ENCODE data around the gene NMD3. TPM values are rescaled to one million over a fixed set of nuclear protein-coding genes. Genes with fewer than 3 reads are reported as not detected.

The NMD3 gene
- total and polyA plus RNA-seq, 4 experiments from 2014 or later = 38.7 to 52.6 (median 42.1) TPM

GRCh38 chr3:161266731-161267150, 45.6 kb downstream of the NMD3 start:
- Histone ChIP-seq H3K36me3 (ENCODE audit: insufficient read depth, low read length) (no peaks in the 10 kb centered on the region), H3K27me3 (ENCODE audit: insufficient read depth, low read length) (no peaks in the 10 kb centered on the region), H3K9me3 (ENCODE audit: control insufficient read depth in 1 of 2, low read length in 2 of 2) (no peaks in the 10 kb centered on the region), H3K4me1 (ENCODE audit: insufficient read depth, low read length) (no peaks in the 10 kb centered on the region), H3K4me3 (ENCODE audit: low read length in 2 of 2) (no peak overlapping the region), H3K27ac (ENCODE audit: low read depth, low read length) (no peak overlapping the region)
- H3K9me3 Mint-ChIP-seq = peaks cover 0 to 5% (median 2%) of the 10 kb centered on the region in 8 donors
- H3K27ac Mint-ChIP-seq = no peak overlapping the region
- intact Hi-C loops (cut with micrococcal nuclease) = no loop called here
- H3K4me3 Mint-ChIP-seq = no peak overlapping the region
- no peaks in the 10 kb centered on the region for H3K27me3 Mint-ChIP-seq
- ChIA-PET CTCF (ENCODE audit: partially characterized antibody) (interaction anchor here (1.0 to 1.4 kb wide), 2 partner anchors 9 to 141 kb away, joined by 3 to 4 read pairs; no protein-coding TSS in a partner anchor), POLR2A (ENCODE audit: partially characterized antibody) (no interaction called here)
- peaks cover 21 to 48% of the 10 kb centered on the region in 2 donors for H3K36me3 Mint-ChIP-seq
- H3K4me1 Mint-ChIP-seq = peaks cover 0 to 7% (median 2%) of the 10 kb centered on the region in 4 donors
- no peak for DNase-seq

GRCh38 chr3:161267646-161268045, 46.5 kb downstream of the NMD3 start:
- Histone ChIP-seq H3K4me1 (ENCODE audit: insufficient read depth, low read length) (no peaks in the 10 kb centered on the region), H3K27ac (ENCODE audit: low read depth, low read length) (no peak overlapping the region), H3K27me3 (ENCODE audit: insufficient read depth, low read length) (no peaks in the 10 kb centered on the region), H3K4me3 (ENCODE audit: low read length in 2 of 2) (no peak overlapping the region), H3K9me3 (ENCODE audit: control insufficient read depth in 1 of 2, low read length in 2 of 2) (no peaks in the 10 kb centered on the region), H3K36me3 (ENCODE audit: insufficient read depth, low read length) (no peaks in the 10 kb centered on the region)
- peaks cover 0 to 4% (median 2%) of the 10 kb centered on the region in 4 donors for H3K4me1 Mint-ChIP-seq
- intact Hi-C loops (cut with micrococcal nuclease) = no loop called here
- no peak for DNase-seq
- H3K36me3 Mint-ChIP-seq = peaks cover 14 to 41% of the 10 kb centered on the region in 2 donors
- peak overlapping the region in 1 of 7 donors; percentile 17 for H3K27ac Mint-ChIP-seq
- H3K9me3 Mint-ChIP-seq = peaks cover 0 to 5% (median 2%) of the 10 kb centered on the region in 8 donors
- ChIA-PET POLR2A (ENCODE audit: partially characterized antibody) (no interaction called here), CTCF (ENCODE audit: partially characterized antibody) (interaction anchor here (0.9 to 1.4 kb wide), 3 partner anchors 9 to 140 kb away, joined by 3 to 5 read pairs (median 4); no protein-coding TSS in a partner anchor)
- H3K4me3 Mint-ChIP-seq = no peak overlapping the region
- H3K27me3 Mint-ChIP-seq = no peaks in the 10 kb centered on the region

- POLR2A ChIA-PET (ENCODE audit: partially characterized antibody) = interaction anchor here (0.5 kb wide), 1 partner anchor 16 kb away, joined by 3 read pairs; no protein-coding TSS in a partner anchor
- Histone ChIP-seq H3K36me3 (ENCODE audit: insufficient read depth, low read length) (no peaks in the 10 kb centered on the region), H3K4me3 (ENCODE audit: low read length in 2 of 2) (no peak overlapping the region), H3K4me1 (ENCODE audit: insufficient read depth, low read length) (no peaks in the 10 kb centered on the region), H3K27ac (ENCODE audit: low read depth, low read length) (no peak overlapping the region), H3K27me3 (ENCODE audit: insufficient read depth, low read length) (no peaks in the 10 kb centered on the region), H3K9me3 (ENCODE audit: control insufficient read depth in 1 of 2, low read length in 2 of 2) (no peaks in the 10 kb centered on the region)
- Mint-ChIP-seq H3K36me3 (peaks cover 11 to 31% of the 10 kb centered on the region in 2 donors), H3K4me3 (no peak overlapping the region), H3K4me1 (peaks cover 0 to 1% (median 0%) of the 10 kb centered on the region in 4 donors), H3K27me3 (no peaks in the 10 kb centered on the region), H3K9me3 (peaks cover 0 to 4% (median 2%) of the 10 kb centered on the region in 8 donors), H3K27ac (no peak overlapping the region)
- no peak for DNase-seq
- intact Hi-C loops (cut with micrococcal nuclease) = no loop called here
- CTCF ChIA-PET (ENCODE audit: partially characterized antibody) = interaction anchor here (0.9 kb wide), 1 partner anchor 11 kb away, joined by 5 read pairs; no protein-coding TSS in a partner anchor
These were observed 47.5 kb downstream of the NMD3 start for GRCh38 chr3:161268601-161269000.

- H3K27me3 Mint-ChIP-seq = no peaks in the 10 kb centered on the region
- ChIA-PET POLR2A (ENCODE audit: partially characterized antibody) (no interaction called here), CTCF (ENCODE audit: partially characterized antibody) (interaction anchor here (0.8 to 3.5 kb wide), 8 partner anchors 8 to 152 kb away, joined by 3 to 35 read pairs (median 5); no protein-coding TSS in a partner anchor)
- no peak overlapping the region for H3K4me3 Mint-ChIP-seq
- no peaks in the 10 kb centered on the region for H3K36me3 ChIP-seq (ENCODE audit: insufficient read depth, low read length)
- H3K27ac Mint-ChIP-seq = peak overlapping the region in 2 of 7 donors; percentile 1 to 21
- peaks cover 0 to 2% (median 0%) of the 10 kb centered on the region in 8 donors for H3K9me3 Mint-ChIP-seq
- H3K4me1 Mint-ChIP-seq = peaks cover 0 to 3% (median under 1%) of the 10 kb centered on the region in 4 donors
- no peaks in the 10 kb centered on the region for H3K4me1 ChIP-seq (ENCODE audit: insufficient read depth, low read length)
- peaks cover 7 to 17% of the 10 kb centered on the region in 2 donors for H3K36me3 Mint-ChIP-seq
- no peaks in the 10 kb centered on the region for H3K27me3 ChIP-seq (ENCODE audit: insufficient read depth, low read length)
- H3K4me3 ChIP-seq (ENCODE audit: low read length in 2 of 2) = no peak overlapping the region
- DNase-seq = no peak
- intact Hi-C loops (cut with micrococcal nuclease) = loop anchor here (5.0 kb wide), 2 partner anchors 41 to 564 kb away; no protein-coding TSS in a partner anchor
- no peaks in the 10 kb centered on the region for H3K9me3 ChIP-seq (ENCODE audit: control insufficient read depth in 1 of 2, low read length in 2 of 2)
- no peak overlapping the region for H3K27ac ChIP-seq (ENCODE audit: low read depth, low read length)
These were observed 49.9 kb downstream of the NMD3 start for GRCh38 chr3:161270991-161271390.

GRCh38 chr3:161271646-161272045, 50.5 kb downstream of the NMD3 start:
- Histone ChIP-seq H3K27me3 (ENCODE audit: insufficient read depth, low read length) (no peaks in the 10 kb centered on the region), H3K4me3 (ENCODE audit: low read length in 2 of 2) (no peak overlapping the region), H3K4me1 (ENCODE audit: insufficient read depth, low read length) (no peaks in the 10 kb centered on the region), H3K27ac (ENCODE audit: low read depth, low read length) (no peak overlapping the region), H3K9me3 (ENCODE audit: control insufficient read depth in 1 of 2, low read length in 2 of 2) (no peaks in the 10 kb centered on the region), H3K36me3 (ENCODE audit: insufficient read depth, low read length) (no peaks in the 10 kb centered on the region)
- H3K27me3 Mint-ChIP-seq = no peaks in the 10 kb centered on the region
- intact Hi-C loops (cut with micrococcal nuclease) = loop anchor here (5.0 kb wide), 2 partner anchors 41 to 564 kb away; no protein-coding TSS in a partner anchor
- peaks cover 0 to 3% (median under 1%) of the 10 kb centered on the region in 4 donors for H3K4me1 Mint-ChIP-seq
- peaks cover 0 to 5% (median under 1%) of the 10 kb centered on the region in 8 donors for H3K9me3 Mint-ChIP-seq
- H3K36me3 Mint-ChIP-seq = peaks cover 7 to 19% of the 10 kb centered on the region in 2 donors
- H3K4me3 Mint-ChIP-seq = no peak overlapping the region
- ChIA-PET POLR2A (ENCODE audit: partially characterized antibody) (no interaction called here), CTCF (ENCODE audit: partially characterized antibody) (interaction anchor here (0.8 to 3.5 kb wide), 9 partner anchors 9 to 152 kb away, joined by 3 to 35 read pairs (median 4); no protein-coding TSS in a partner anchor)
- H3K27ac Mint-ChIP-seq = peak overlapping the region in 1 of 7 donors; percentile 13
- no peak for DNase-seq

GRCh38 chr3:161272524-161272923, 51.4 kb downstream of the NMD3 start:
- Mint-ChIP-seq H3K27ac (no peak overlapping the region), H3K36me3 (peaks cover 11 to 26% of the 10 kb centered on the region in 2 donors), H3K27me3 (no peaks in the 10 kb centered on the region), H3K9me3 (peaks cover 0 to 13% (median 7%) of the 10 kb centered on the region in 8 donors), H3K4me3 (no peak overlapping the region), H3K4me1 (peaks cover 0 to 3% (median under 1%) of the 10 kb centered on the region in 4 donors)
- Histone ChIP-seq H3K9me3 (ENCODE audit: control insufficient read depth in 1 of 2, low read length in 2 of 2) (no peaks in the 10 kb centered on the region), H3K4me3 (ENCODE audit: low read length in 2 of 2) (no peak overlapping the region), H3K4me1 (ENCODE audit: insufficient read depth, low read length) (no peaks in the 10 kb centered on the region), H3K36me3 (ENCODE audit: insufficient read depth, low read length) (no peaks in the 10 kb centered on the region), H3K27ac (ENCODE audit: low read depth, low read length) (no peak overlapping the region), H3K27me3 (ENCODE audit: insufficient read depth, low read length) (no peaks in the 10 kb centered on the region)
- POLR2A ChIA-PET (ENCODE audit: partially characterized antibody) = no interaction called here
- no peak for DNase-seq
- intact Hi-C loops (cut with micrococcal nuclease) = loop anchor here (5.0 kb wide), 2 partner anchors 40 to 565 kb away; no protein-coding TSS in a partner anchor
- CTCF ChIA-PET (ENCODE audit: partially characterized antibody) = interaction anchor here (1.3 to 3.5 kb wide), 5 partner anchors 9 to 151 kb away, joined by 3 to 35 read pairs (median 6); no protein-coding TSS in a partner anchor

GRCh38 chr3:161273589-161274218, 52.6 kb downstream of the NMD3 start:
- intact Hi-C loops (cut with micrococcal nuclease) = loop anchor here (1.0 to 5.0 kb wide), 4 partner anchors 39 to 566 kb away; no protein-coding TSS in a partner anchor

More at GRCh38 chr3:161273589-161274218, 52.6 kb downstream of the NMD3 start:
- Histone ChIP-seq H3K36me3 (ENCODE audit: insufficient read depth, low read length) (no peaks in the 10 kb centered on the region), H3K27me3 (ENCODE audit: insufficient read depth, low read length) (no peaks in the 10 kb centered on the region), H3K27ac (ENCODE audit: low read depth, low read length) (no peak overlapping the region), H3K4me1 (ENCODE audit: insufficient read depth, low read length) (no peaks in the 10 kb centered on the region), H3K9me3 (ENCODE audit: control insufficient read depth in 1 of 2, low read length in 2 of 2) (no peaks in the 10 kb centered on the region), H3K4me3 (ENCODE audit: low read length in 2 of 2) (no peak overlapping the region)
- H3K27ac Mint-ChIP-seq = no peak overlapping the region
- CTCF ChIA-PET (ENCODE audit: partially characterized antibody) = interaction anchor here (0.9 to 5.1 kb wide), 11 partner anchors 13 to 176 kb away, joined by 3 to 54 read pairs (median 6); no protein-coding TSS in a partner anchor
- POLR2A ChIA-PET (ENCODE audit: partially characterized antibody) = no interaction called here
- H3K4me1 Mint-ChIP-seq = peaks cover 0 to 3% (median under 1%) of the 10 kb centered on the region in 4 donors
- peaks cover 13 to 30% of the 10 kb centered on the region in 2 donors for H3K36me3 Mint-ChIP-seq
- H3K27me3 Mint-ChIP-seq = no peaks in the 10 kb centered on the region
- H3K9me3 Mint-ChIP-seq = peaks cover 0 to 25% (median 16%) of the 10 kb centered on the region in 8 donors
- DNase-seq = peak in 4 of 5 donors; percentile 27 to 50 (median 36)
- no peak overlapping the region for H3K4me3 Mint-ChIP-seq

Data from CD4-positive, alpha-beta memory T cell (primary cell).